GM21367 (cell line): Measurements from ENCODE around the gene TLE5.
"Not testable (repeated sequence)": the region's sequence is repeated elsewhere in the genome, so short reads cannot be mapped to it uniquely, and the experiment has no call there.

ENCODE experiments used
- ATAC-seq: cut with Tn5 transposase; IDR thresholded peaks from one replicate; pipeline ENCODE4 v1.9.1; 2021; ENCODE audit not compliant: unreplicated experiment

Gene TLE5

GRCh38 chr19:3061182-3062161 lies 823 bp downstream of the TLE5 start:
- no peak for ATAC-seq

- ATAC-seq, result no peak
These were observed 1.5 kb downstream of the TLE5 start for GRCh38 chr19:3060857-3061181.

- ATAC-seq, result no peak
These were observed 2.6 kb downstream of the TLE5 start for GRCh38 chr19:3059653-3060052.

GRCh38 chr19:3058821-3059314 lies 3.4 kb downstream of the TLE5 start:
- ATAC-seq, result no peak

GRCh38 chr19:3058009-3058820 lies 4.1 kb downstream of the TLE5 start:
- ATAC-seq, result no peak

- no peak for ATAC-seq
These were observed 5.0 kb downstream of the TLE5 start for GRCh38 chr19:3057275-3057714.

GRCh38 chr19:3056417-3057088 lies 5.7 kb downstream of the TLE5 start:
- ATAC-seq, result no peak

GRCh38 chr19:3055741-3056416 lies 6.4 kb downstream of the TLE5 start:
- ATAC-seq, result no peak

GRCh38 chr19:3054972-3055740 lies 7.1 kb downstream of the TLE5 start:
- ATAC-seq, result no peak

GRCh38 chr19:3054265-3054971 lies 7.9 kb downstream of the TLE5 start:
- ATAC-seq, result no peak

GRCh38 chr19:3053780-3054179 lies 8.5 kb downstream of the TLE5 start:
- no peak for ATAC-seq

- ATAC-seq, result no peak
These were observed 9.1 kb downstream of the TLE5 start for GRCh38 chr19:3053218-3053621.

GRCh38 chr19:3050016-3050415 lies 12.3 kb downstream of the TLE5 start:
- not testable (repeated sequence) for ATAC-seq

GRCh38 chr19:3049089-3049488 lies 13.2 kb downstream of the TLE5 start:
- ATAC-seq, result no peak

GRCh38 chr19:3048190-3048533 lies 14.1 kb downstream of the TLE5 start:
- no peak for ATAC-seq

- ATAC-seq, result no peak
These were observed 14.7 kb downstream of the TLE5 start for GRCh38 chr19:3047496-3048189.

- ATAC-seq, result no peak
These were observed 15.4 kb downstream of the TLE5 start for GRCh38 chr19:3046698-3047495.
